GM12801 (cell line): Measurements from ENCODE around the gene TAGLN.

Experiments
- TF ChIP-seq, protein P1 (sequence below): IDR thresholded peaks from one replicate; pipeline ENCODE4 v1.5.1; 2011; ENCODE audit warnings: control low read depth; ENCODE audit not compliant: insufficient read length; ENCODE audit errors: extremely low read depth

TAGLN gene

DNA sequence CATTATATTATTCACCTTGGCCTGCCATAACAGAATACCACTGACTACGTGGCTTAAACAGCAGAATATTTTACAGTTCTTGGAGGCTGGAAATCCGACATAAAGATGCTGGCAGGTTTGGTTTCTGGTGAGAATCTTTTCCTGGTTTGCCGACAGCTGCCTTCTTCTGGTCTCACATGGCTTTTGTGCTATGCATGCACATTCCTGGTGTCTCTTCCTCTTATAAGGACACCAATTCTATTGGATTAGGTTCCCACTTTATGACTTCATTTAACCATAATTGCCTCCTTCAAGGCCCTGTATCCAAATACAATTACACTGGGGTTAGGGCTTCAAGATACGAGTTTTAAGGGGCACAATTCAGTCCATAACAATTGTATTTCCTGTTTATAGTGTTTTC, 50.4 kb downstream of the TAGLN start:
- TF ChIP-seq, protein P1, sequence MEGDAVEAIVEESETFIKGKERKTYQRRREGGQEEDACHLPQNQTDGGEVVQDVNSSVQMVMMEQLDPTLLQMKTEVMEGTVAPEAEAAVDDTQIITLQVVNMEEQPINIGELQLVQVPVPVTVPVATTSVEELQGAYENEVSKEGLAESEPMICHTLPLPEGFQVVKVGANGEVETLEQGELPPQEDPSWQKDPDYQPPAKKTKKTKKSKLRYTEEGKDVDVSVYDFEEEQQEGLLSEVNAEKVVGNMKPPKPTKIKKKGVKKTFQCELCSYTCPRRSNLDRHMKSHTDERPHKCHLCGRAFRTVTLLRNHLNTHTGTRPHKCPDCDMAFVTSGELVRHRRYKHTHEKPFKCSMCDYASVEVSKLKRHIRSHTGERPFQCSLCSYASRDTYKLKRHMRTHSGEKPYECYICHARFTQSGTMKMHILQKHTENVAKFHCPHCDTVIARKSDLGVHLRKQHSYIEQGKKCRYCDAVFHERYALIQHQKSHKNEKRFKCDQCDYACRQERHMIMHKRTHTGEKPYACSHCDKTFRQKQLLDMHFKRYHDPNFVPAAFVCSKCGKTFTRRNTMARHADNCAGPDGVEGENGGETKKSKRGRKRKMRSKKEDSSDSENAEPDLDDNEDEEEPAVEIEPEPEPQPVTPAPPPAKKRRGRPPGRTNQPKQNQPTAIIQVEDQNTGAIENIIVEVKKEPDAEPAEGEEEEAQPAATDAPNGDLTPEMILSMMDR, result no peak

DNA sequence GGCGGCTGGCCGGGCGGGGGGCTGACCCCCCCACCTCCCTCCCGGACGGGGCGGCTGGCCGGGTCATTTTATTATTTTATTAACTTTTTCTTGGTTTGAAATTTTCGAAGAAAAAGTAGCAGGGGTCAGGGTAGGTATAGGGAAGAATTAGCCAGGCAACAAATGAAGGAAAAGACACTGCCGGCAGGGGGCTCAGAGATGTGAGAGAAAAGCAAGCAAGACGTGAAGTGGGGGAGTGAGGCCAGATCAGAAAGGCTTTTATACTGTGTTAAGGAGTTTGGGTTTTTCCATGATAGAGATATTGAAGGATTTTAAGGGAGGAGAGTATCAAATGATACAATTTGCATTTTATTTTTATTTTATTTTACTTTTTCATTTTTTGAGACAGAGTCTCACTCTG, 52.3 kb downstream of the TAGLN start:
- TF ChIP-seq, protein P1, result no peak

DNA sequence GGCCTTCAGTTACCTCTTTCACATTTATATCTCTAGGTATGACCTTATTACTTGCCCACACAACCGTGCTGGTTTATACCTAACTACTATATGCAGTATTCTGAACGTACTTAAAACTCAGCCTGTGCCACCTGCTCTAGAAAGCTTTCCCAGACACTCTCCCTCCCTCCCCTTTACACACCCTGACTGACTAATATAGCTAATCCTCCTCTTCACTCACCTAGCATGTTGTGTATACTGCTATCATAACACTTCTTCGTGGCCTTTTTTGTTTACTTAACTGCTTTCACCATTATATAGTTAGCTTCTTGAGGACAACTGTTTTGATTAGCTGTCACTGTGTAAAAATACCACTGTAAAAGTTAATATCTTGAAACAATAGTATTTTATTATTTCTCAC, 56.8 kb downstream of the TAGLN start:
- TF ChIP-seq, protein P1, result no peak

DNA sequence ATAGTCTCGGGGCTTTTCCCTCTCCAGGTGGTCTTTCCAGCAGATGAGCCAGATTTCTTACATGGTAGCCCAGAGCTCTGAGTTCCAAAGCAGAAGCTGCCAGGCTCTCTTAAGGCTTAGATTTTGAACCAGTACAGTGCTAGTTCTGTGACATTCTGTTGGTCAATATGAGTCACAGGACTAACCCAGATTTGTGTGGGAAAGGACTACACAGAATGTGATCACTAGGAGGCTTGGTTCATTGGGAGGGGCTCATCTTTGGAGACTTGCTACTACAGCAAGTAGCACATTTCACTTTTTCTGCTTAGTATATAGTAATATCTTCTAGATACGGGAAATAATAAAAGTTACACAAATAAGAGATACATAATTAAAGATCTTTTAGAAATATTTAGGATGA, 57.4 kb downstream of the TAGLN start:
- TF ChIP-seq, protein P1, result no peak
